Calu3 (cell line): ENCODE data around the gene ETV2. TPM values are rescaled to one million over a fixed set of nuclear protein-coding genes. Genes with fewer than 3 reads are reported as not detected.

ENCODE experiments used
- BruUV-seq: library from RNA; stranded (reverse); fragments of 400-500 nt; replicated peaks from 2 replicates; lab custom pipeline; 2021; lab: Mats Ljungman, UMichigan
- CTCF ChIA-PET: fragments of 300-600 bp; sonication (Branson Sonifier 250); formaldehyde crosslinking; loops from one replicate; lab custom pipeline; 2022; ENCODE audit warnings: antibody characterized with exemption; lab: Charles Lee
- DNase-seq: peaks from one replicate; pipeline ENCODE4 v3.0.0; 2022
- H3K27ac Mint-ChIP-seq: one replicate; pipeline ENCODE4 v1.8.0; 2022; ENCODE audit warnings: mixed read lengths; ENCODE audit not compliant: unreplicated experiment
- H3K27me3 Mint-ChIP-seq: one replicate; pipeline ENCODE4 v1.8.0; 2022; ENCODE audit warnings: mixed read lengths; ENCODE audit not compliant: unreplicated experiment
- H3K36me3 Mint-ChIP-seq: one replicate; pipeline ENCODE4 v1.8.0; 2022; ENCODE audit warnings: mild to moderate bottlenecking, moderate library complexity, mixed read lengths; ENCODE audit not compliant: insufficient read depth, unreplicated experiment
- H3K4me1 Mint-ChIP-seq: one replicate; pipeline ENCODE4 v1.8.0; 2022; ENCODE audit warnings: mild to moderate bottlenecking, low read depth, mixed read lengths; ENCODE audit not compliant: unreplicated experiment
- H3K4me3 Mint-ChIP-seq: one replicate; pipeline ENCODE4 v1.8.0; 2022; ENCODE audit warnings: mild to moderate bottlenecking, low read depth, moderate library complexity, mixed read lengths; ENCODE audit not compliant: unreplicated experiment
- H3K9me3 Mint-ChIP-seq: one replicate; pipeline ENCODE4 v1.8.0; 2022; ENCODE audit warnings: low read depth, mixed read lengths; ENCODE audit not compliant: unreplicated experiment
- CTCF ChIP-seq: fragments of 200-600 bp; IDR thresholded peaks from one replicate; pipeline ENCODE4 v1.8.0; 2022; ENCODE audit warnings: antibody characterized with exemption; ENCODE audit not compliant: unreplicated experiment
- intact Hi-C: fragments of 100-400 bp; cut with micrococcal nuclease; formaldehyde crosslinking; loops from one replicate; pipeline ENCODE4 v1.10.0; 2022; ENCODE audit not compliant: unreplicated experiment
- total RNA-seq: library from RNA; stranded (reverse); gene quantifications from 2 replicates; pipeline ENCODE4 v1.2.3, GENCODE V29; 2022

ETV2 gene
- total RNA-seq, 1 experiment from 2014 or later, result 1.3 TPM

GRCh38 chr19:35608251-35608650 is 33.3 kb upstream of the ETV2 start:
- CTCF ChIA-PET, result no interaction called here

GRCh38 chr19:35609851-35610353 is 31.6 kb upstream of the ETV2 start:
- H3K9me3 Mint-ChIP-seq, result peaks cover 6% of the 10 kb centered on the region
- TF ChIP-seq CTCF, result no peak
- no peaks in the 10 kb centered on the region for H3K27me3 Mint-ChIP-seq
- H3K4me1 Mint-ChIP-seq, result peaks cover 2% of the 10 kb centered on the region
- intact Hi-C loops, result no loop called here
- peaks cover 24% of the 10 kb centered on the region for H3K36me3 Mint-ChIP-seq
- no peak overlapping the region for H3K4me3 Mint-ChIP-seq
- BruUV-seq, result no TSS peak
- CTCF ChIA-PET, result interaction anchor here (1.0 kb wide), 1 partner anchor 11 kb away, joined by 3 read pairs; no protein-coding TSS in a partner anchor
- no peak for DNase-seq
- no peak overlapping the region for H3K27ac Mint-ChIP-seq

More at GRCh38 chr19:35608251-35608650, 33.3 kb upstream of the ETV2 start:
- Mint-ChIP-seq H3K36me3 (peaks cover 20% of the 10 kb centered on the region), H3K27me3 (no peaks in the 10 kb centered on the region), H3K9me3 (peaks cover 9% of the 10 kb centered on the region), H3K27ac (no peak overlapping the region), H3K4me1 (peaks cover 8% of the 10 kb centered on the region), H3K4me3 (no peak overlapping the region)
- no TSS peak for BruUV-seq
- no peak for TF ChIP-seq CTCF
- no peak for DNase-seq
- intact Hi-C loops, result no loop called here

- peak overlapping the region; percentile 99 for H3K27ac Mint-ChIP-seq
- peaks cover 2% of the 10 kb centered on the region for H3K9me3 Mint-ChIP-seq
- H3K4me3 Mint-ChIP-seq, result peak overlapping the region; percentile 93
- BruUV-seq, result no TSS peak
- no peaks in the 10 kb centered on the region for H3K27me3 Mint-ChIP-seq
- no peak for DNase-seq
- TF ChIP-seq CTCF, result no peak
- peaks cover 21% of the 10 kb centered on the region for H3K36me3 Mint-ChIP-seq
- no peaks in the 10 kb centered on the region for H3K4me1 Mint-ChIP-seq
- CTCF ChIA-PET, result interaction anchor here (1.0 to 1.3 kb wide), 4 partner anchors 32 to 102 kb away, joined by 3 to 5 read pairs (median 3); partner anchors contain the start of gene ATP4A
- intact Hi-C loops, result no loop called here
Observed at GRCh38 chr19:35612224-35612558, 29.4 kb upstream of the ETV2 start.

GRCh38 chr19:35612559-35613321 is 28.8 kb upstream of the ETV2 start, which contains the start of gene HAUS5:
TSS of gene HAUS5 (plus strand) at chr19:35612735. CDS start at chr19:35612795, 60 bp downstream.
- no peaks in the 10 kb centered on the region for H3K27me3 Mint-ChIP-seq
- DNase-seq, result peak; percentile 98
- peak within 1 kb of the TSS; percentile 93 for H3K4me3 Mint-ChIP-seq
- intact Hi-C loops, result no loop called here
- TSS peak; percentile 76 for BruUV-seq
- H3K4me1 Mint-ChIP-seq, result no peaks in the 10 kb centered on the region
- H3K9me3 Mint-ChIP-seq, result peaks cover 2% of the 10 kb centered on the region
- CTCF ChIA-PET, result interaction anchor here (0.5 to 1.3 kb wide), 5 partner anchors 31 to 102 kb away, joined by 3 to 5 read pairs (median 3); partner anchors contain the start of gene ATP4A
- TF ChIP-seq CTCF, result no peak
- peak within 1 kb of the TSS; percentile 99 for H3K27ac Mint-ChIP-seq
- peaks cover 21% of the 10 kb centered on the region for H3K36me3 Mint-ChIP-seq
